Hair follicle dermal papilla cell (primary cell): ENCODE measurements around the gene NALCN. TPM values are rescaled to one million over a fixed set of nuclear protein-coding genes. Genes with fewer than 3 reads are reported as not detected.

Experiments
- total RNA-seq: library from RNA; depleted of rRNA; stranded (reverse); fragments of >200 nt; gene quantifications from 2 replicates; pipeline ENCODE4 v1.2.3, GENCODE V29; 2012

Gene NALCN
- 0.49 and 0.73 TPM in 2 replicates for total RNA-seq

GRCh38 chr13:101416181-101417042 lies at the start of gene NALCN:
NALCN (minus strand) TSS chr13:101416508; CDS start chr13:101399126, 17,382 bp downstream.

GRCh38 chr13:101452519-101453485 lies 36.5 kb upstream of the NALCN start, which contains the start of gene ITGBL1:
ITGBL1 (plus strand) TSS chr13:101452675; CDS start chr13:101452834, 159 bp downstream.

Other genes with a start within 250 kb of the NALCN start
- 75.8 and 89.6 TPM in 2 replicates for gene ITGBL1, start 36.2 kb upstream of the NALCN start, total RNA-seq